GM18907 (cell line): Measurements from ENCODE around the gene ZNF319.

Experiments
- ATAC-seq: cut with Tn5 transposase; IDR thresholded peaks from one replicate; pipeline ENCODE4 v1.9.1; 2021; ENCODE audit warnings: mild to moderate bottlenecking, moderate library complexity; ENCODE audit not compliant: unreplicated experiment

Gene ZNF319

DNA sequence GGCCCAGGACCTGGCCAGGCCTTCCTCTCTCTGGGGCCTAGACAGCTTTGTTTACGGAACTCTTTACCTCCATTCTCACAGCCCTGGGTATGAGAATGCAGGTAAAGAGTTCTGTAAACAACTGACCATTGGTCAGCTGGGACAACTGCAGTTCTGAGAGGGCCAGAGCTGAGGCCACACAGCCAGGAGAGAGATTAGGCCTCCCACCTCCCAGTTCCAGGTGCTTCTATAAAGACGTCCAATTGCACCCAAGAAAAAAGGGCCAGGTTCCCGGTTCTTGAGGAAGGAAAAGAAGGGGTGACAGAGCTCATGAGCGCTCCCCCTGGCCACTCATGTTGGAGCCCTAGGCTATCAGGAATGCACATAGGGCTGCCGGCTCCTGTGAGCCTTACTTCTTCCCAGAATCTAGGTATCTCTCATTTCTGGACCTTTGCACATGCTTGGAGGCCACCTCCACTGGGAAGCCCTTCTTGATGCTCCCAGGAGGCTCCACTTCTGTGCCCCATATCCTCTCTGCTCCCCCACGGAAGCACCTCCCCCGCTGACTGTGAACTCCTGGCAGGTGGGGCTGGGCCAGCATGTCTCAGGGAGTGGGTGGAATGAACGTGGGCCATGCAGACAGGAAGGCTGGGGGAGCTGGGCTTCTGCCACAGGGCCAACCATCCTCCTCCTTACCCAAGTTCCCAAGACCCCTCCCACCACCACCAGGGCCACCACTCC lies 42.6 kb downstream of the ZNF319 start:
- no peak for ATAC-seq

DNA sequence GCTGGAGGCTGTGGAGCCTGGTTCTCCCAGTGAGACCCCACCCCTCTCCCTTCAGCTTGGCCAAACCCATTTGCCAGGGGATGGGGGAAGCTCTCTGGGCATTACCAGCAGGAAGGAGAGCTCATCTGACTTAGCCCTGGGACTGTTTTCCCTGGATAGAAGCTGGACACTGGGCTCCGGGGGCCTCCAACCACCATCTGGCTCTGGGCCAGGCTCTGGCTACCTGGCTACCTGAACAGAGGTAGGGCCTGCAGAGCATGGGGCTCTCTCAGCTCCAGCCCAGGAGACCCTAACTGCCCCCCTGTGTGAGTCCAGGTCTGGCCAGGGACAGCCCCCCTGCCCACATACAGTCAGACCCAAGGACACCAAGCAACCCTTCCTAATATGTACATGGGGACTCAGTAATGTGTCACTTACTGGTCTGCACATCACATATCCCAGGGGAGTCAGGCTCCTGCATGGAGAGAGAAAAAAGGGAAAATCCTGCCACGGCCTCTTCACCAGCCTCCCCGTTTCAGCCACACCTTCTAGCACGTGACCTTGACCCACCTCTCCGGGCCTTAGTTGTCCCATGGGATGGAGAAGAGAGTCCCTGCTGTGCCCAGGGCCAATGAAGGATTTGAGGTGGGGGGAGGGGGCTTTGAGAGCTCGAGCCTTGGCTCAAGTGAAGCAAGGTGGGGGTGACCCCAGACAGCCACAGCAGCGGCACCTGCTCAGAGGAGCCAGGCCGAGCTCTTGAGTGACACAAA lies 43.4 kb downstream of the ZNF319 start:
- ATAC-seq, result no peak

DNA sequence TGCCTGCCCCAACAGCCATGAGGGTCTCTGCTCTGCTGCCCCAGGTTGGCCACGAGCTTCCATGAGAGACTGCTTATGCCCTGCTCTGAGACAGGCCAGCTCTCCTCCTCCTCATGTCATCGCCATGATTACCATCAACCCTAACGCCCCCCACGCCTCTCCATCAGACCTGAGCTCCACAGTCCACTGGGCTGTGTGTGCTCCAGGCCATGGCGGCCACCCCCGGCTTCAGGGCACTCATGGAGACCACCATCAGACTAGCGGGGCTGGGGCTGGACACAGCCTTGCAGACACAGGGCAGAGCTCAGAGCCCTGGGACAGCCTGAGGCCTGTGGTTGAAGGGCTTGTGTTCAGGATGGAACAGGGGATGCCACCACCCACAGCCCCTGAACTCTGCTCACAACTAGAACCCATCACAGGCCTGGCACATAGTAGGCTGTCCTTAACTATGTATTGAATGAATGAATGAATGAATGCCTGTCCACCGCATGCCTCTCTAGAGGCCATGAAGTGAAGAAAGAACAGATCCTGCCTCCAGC lies 44.1 kb downstream of the ZNF319 start:
- ATAC-seq, result no peak

GRCh38 chr16:57955572-57956188 lies 44.8 kb downstream of the ZNF319 start:
- no peak for ATAC-seq

- ATAC-seq, result no peak
These were observed 46.6 kb downstream of the ZNF319 start for GRCh38 chr16:57953857-57954256.

DNA sequence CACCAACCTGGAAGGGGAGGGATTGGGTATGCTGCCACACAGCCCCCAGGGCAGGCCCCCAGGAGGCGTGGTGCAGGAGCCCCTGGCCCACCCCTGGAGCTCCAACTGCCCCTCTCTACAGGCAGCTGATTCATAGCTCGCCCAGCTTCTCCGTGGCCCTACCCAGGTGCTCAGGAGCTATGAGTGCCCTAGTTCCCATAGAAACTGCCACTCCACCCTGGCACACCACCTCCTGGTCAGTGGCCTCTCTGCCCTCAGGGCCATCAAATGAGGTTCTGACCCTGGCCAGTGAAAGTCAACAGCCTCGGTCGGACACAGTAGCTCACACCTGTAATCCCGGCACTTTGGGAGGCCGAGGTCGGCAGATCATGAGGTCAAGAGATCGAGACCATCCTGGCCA lies 47.6 kb downstream of the ZNF319 start:
- no peak for ATAC-seq

DNA sequence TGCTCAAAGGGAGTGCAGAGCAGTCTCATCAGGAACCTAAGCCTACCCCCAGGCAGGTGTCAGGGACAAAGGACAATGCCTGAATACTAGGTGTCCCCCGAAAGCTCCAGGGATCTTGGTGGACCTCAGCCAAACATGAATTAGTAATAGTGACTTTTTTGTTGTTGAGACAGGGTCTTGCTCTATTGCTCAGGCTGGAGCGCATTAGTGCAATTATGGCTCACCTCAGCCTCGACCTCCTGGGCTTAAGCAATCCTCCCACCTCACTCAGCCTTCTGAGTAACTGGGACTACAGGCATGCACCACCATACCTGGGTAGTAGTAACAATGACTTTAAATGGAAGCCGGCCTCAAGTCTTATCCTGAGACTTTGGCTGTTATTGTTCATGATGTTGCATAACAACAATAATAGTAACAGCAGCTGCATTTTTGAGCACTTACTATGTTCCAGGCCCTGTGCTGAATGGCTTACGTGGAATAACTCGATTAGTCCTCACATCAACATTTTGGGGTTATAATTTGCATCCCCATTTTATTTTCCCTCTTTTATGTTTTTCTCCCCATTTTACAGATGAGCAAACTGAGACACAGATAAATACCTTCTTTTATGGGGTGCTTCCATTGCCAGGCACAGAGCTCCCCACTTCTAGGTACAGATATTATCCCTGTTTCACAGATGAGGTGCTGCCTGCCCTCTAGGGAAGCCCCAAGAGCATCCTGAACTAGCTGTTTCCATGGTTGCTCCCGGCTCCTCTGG lies 49.1 kb downstream of the ZNF319 start:
- ATAC-seq, result no peak

DNA sequence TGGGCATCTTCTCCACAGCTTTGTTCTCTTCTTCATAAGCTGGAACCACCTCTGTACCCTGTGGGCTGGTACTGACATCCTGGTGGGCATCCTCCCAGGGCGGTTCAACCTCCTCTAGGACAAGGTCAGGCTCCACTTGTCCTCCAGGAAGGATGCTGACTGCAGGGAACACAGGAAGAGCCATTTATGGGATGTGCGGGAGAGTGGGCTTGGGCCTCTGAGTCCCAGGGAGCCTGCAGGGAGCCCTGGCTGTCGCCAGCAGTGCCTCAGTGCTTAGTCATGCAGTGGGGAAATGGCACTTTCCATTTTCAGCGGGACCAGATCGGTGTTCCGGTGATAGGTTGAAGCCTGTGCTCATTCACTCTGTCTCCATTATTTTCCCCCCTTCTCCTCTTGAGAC lies 50.1 kb downstream of the ZNF319 start:
- no peak for ATAC-seq

DNA sequence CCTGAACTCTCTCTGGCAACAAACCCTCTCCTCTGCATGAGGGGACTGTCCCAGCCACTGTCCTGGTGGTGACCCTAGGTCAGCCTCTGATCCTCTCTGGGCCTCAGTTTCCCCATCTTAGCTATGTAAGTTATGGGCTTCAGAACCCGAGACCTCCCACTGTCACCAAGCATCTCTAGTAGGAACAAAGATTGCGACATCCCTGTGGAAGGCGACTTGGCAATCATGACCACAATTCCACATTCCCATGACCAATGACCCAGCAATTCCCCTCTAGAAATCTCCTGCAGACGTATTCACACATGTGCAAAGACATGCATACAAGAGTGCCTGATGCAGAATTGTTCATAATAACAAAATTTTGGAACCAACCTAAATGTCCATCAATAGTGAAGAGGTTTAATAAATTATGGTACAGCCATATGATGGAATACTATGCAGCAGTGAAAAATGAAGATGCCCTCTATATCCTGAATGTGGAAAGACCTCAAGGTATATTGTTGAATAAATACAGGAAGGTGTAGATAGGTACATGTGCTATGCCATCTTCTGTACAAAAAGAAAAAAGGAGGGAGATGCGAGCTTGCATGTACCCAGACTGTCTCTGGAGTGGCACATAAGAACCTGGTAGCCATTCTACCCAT lies 50.8 kb downstream of the ZNF319 start:
- no peak for ATAC-seq

DNA sequence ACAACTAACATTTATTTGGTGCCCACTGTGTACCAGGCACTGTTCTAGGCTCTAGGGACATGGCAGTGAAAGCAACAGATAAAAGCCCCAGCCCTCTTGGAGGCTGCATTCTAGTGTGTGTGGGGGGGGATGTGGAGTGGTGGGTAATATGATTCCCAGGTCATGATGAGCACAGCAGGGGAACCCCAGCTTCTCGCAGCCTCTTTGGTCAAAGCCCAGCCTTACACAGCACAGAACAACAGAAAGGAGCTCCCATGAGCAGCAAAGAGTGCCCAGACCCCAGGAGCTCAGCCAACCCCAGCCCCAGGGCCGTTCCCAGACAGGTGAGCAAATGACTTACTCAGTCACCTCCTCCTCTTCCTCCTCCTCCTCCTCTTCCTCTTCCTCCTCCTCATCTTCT lies 51.5 kb downstream of the ZNF319 start:
- ATAC-seq, result no peak

DNA sequence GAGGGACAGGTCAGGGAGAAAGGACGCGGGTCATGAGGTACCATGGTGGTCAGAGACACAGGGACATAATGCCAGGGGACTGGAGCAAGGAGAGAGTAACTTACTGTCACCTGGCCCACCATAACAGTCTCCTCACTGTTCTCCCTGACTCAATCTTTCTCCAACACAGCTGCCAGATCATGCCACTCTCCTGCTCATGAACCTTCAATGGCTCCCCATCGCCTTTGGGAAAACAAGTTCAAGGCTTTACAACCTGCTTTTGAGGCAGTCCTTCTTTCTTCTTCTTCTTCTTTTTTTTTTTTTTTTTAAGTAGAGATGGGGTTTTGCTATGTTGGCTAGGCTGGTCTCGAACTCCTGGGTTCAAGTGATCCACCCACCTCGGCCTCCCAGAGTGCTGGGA lies 52.4 kb downstream of the ZNF319 start:
- ATAC-seq, result no peak

- ATAC-seq, result no peak
These were observed 53.2 kb downstream of the ZNF319 start for GRCh38 chr16:57947261-57947660.

DNA sequence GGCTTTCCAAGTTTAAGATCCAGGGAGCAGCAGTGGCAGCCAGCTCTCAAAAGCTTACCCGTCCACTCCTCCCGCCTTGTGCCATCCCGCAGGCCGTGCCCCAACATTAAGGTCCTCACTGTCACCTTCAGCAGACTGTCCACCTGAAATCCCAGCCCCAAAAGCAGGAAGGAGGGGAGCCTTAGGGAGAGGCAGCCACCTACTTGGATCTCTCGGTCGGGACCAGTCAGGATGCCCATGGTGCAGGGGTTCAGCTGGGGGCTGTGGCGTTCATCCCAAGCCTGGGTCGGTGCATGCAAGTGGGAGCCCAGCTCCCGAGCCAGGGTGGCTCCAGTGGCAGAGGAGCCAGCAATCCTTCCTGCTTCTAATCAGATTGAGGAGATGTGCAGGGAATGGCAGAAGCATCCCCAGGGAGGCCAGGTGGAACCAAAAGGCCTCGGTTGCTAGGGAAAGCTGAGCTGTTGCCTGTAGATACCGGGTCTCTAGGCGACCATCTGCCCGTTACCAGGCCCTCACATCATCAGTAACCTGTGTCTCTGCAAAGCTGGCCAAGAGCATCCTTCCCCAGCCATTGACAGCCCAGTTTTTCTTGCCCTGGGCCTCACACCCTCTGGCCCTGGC lies 54.2 kb downstream of the ZNF319 start:
- ATAC-seq, result no peak

DNA sequence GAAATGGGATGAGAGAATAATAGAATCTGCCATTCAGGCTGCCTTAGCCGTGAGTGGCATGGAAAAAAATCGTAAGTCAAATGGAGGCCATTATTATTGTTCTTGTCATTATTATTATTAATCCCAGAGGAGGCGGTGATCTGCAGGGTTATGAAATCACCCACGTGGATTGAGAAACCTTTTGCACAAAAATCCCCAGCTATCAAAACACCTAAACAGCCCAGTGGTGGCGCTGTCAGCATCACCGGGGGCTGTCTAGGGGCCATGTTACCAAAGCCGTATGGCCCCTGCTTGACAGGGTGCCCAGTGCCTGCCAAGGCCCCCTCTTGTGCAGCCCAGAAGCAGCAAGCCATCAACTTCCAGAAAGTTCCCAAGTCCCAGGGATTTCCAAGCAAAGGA lies 54.7 kb downstream of the ZNF319 start:
- no peak for ATAC-seq

DNA sequence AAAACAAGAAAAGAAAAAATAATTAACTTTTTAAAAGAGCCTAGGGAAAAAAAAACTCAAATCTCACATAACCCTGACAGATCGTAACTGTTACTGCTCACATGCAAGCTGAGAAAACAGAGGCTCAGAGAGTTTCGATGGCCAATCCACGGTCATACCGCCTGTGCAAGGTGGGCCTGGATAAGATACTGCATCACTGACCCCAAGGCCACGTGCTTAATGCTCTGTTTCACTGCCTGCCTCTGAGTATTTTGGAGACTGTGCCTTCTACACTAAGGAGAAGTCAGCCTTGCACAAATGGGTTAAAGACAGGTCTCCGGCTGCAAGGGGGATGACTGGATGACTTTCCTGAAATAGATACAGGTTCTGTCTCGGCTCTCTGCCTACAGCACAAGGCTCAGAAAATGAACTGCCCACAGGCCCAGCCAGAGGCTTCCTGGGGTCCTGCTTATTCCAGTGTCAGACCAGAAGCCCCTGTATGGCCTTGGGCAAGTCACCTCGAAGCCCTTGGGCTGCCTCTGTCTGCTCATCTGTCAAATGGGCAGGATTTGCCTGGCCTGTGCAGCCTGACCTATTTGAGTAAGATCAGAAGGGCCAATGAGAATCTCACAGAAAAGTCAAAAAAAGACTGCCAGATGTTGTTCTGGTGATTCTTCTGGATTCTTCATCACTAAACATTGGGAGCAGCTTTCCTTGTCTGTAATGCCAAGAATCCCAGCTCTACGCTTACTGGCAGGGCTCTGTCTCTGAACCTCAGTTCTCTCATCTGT lies 55.3 kb downstream of the ZNF319 start:
- ATAC-seq, result no peak
